Right cardiac atrium (tissue), 5 donors: Measurements from ENCODE around the gene DZIP3. TPM values are rescaled to one million over a fixed set of nuclear protein-coding genes. Genes with fewer than 3 reads are reported as not detected.

Experiments used
- polyA plus RNA-seq: library from polyadenylated mRNA; stranded (reverse); fragments of 200-250 nt; gene quantifications from one replicate; pipeline ENCODE4 v1.2.3, GENCODE V29; 2013
- total RNA-seq, 4 donors: library from RNA; stranded (reverse); fragmentation: NEBNext Ultra II Directional; extraction: Animal tissue kit (Norgen Biotek cat#: 25700); gene quantifications; one replicate each; pipeline ENCODE4 v1.2.1, GENCODE V29; 2021
- donor health status: healthy with polysubstance abuse.
- donor health status: DM: no; HTN: yes; CAD: no.
- donor health status: DM: no; HTN: no; CAD: no.
- donor health status: DM: no; HTN: yes; CAD: no; lungs with severe emphysema.
- donor health status: DM: yes; HTN: yes; CAD: no.

DZIP3 gene
- total and polyA plus RNA-seq, 5 donors, result 8.4 to 23.2 (median 20.1) TPM

Other genes with a start within 250 kb of the DZIP3 start
- under 1 TPM; 0.22 to 0.54 (median 0.32) TPM for gene MYH15, start 79.1 kb upstream of the DZIP3 start, total RNA-seq
- 0.29 TPM for gene MYH15, start 79.1 kb upstream of the DZIP3 start, polyA plus RNA-seq
- 1 to 10 TPM; 2.5 to 3.3 (median 2.8) TPM for gene CIP2A, start 284 bp upstream of the DZIP3 start, total RNA-seq
- 0.52 TPM for gene CIP2A, start 284 bp upstream of the DZIP3 start, polyA plus RNA-seq
- gene RETNLB, start 167.7 kb downstream of the DZIP3 start, total RNA-seq, result not detected
- gene RETNLB, start 167.7 kb downstream of the DZIP3 start, polyA plus RNA-seq, result not detected
- gene TRAT1, start 233.1 kb downstream of the DZIP3 start, total RNA-seq, result under 1 TPM in 3 of 4 donors, not detected in 1; 0.18 to 0.31 (median 0.20) TPM
- gene TRAT1, start 233.1 kb downstream of the DZIP3 start, polyA plus RNA-seq, result not detected